Keratinocyte (primary cell): Measurements from ENCODE around the gene MAN1C1. TPM values are rescaled to one million over a fixed set of nuclear protein-coding genes. Genes with fewer than 3 reads are reported as not detected.

Experiments
- DNase-seq: peaks from one replicate; pipeline ENCODE4 v3.0.0-alpha.2; 2011; ENCODE audit warnings: low read depth, missing footprints, low spot score
- FAIRE-seq: peaks from 2 replicates; lab custom pipeline; 2011; peaks lifted over from hg19 to GRCh38; lab: Jason Lieb, UNC
- H2AFZ ChIP-seq: 2 replicates; pipeline ENCODE4 v1.6.0; 2012; ENCODE audit warnings: low read length, control low read depth, inconsistent platforms; ENCODE audit not compliant: control insufficient read depth
- H3K27ac ChIP-seq: 2 replicates; pipeline ENCODE4 v1.5.1; 2011; ENCODE audit warnings: low read length; ENCODE audit not compliant: control insufficient read depth, insufficient read depth
- H3K27me3 ChIP-seq: 3 replicates; pipeline ENCODE4 v1.6.0; 2011; ENCODE audit warnings: low read length; ENCODE audit not compliant: control insufficient read depth, insufficient read depth; ENCODE audit errors: extremely low read depth
- H3K36me3 ChIP-seq, 2 experiments: 2 replicates in 1 of 2; 3 replicates in 1 of 2; pipeline ENCODE4 v1.5.1; 2011; ENCODE audit warnings: low read length in 2 of 2, mild to moderate bottlenecking in 1 of 2; ENCODE audit not compliant: control insufficient read depth in 2 of 2, insufficient read depth in 2 of 2; ENCODE audit errors: extremely low read depth in 1 of 2
- H3K4me1 ChIP-seq: 3 replicates; pipeline ENCODE4 v1.5.1; 2011; ENCODE audit warnings: low read length; ENCODE audit not compliant: control insufficient read depth, insufficient read depth; ENCODE audit errors: extremely low read depth
- H3K4me2 ChIP-seq: 3 replicates; pipeline ENCODE4 v1.6.0; 2011; ENCODE audit warnings: low read depth, low read length; ENCODE audit not compliant: control insufficient read depth, insufficient read depth; ENCODE audit errors: extremely low read depth
- H3K4me3 ChIP-seq, 3 experiments: fragments of 200-600 bp in 1 of 3; sonication (generic) in 1 of 3; 2 replicates in 2 of 3; 3 replicates in 1 of 3; pipeline ENCODE4 v1.5.1; 2011 to 2016; ENCODE audit warnings: low read length in 3 of 3, mild to moderate bottlenecking in 3 of 3, control low read depth in 2 of 3, inconsistent platforms in 1 of 3, low read depth in 1 of 3, mixed read lengths in 1 of 3, mixed run types in 1 of 3, moderate library complexity in 1 of 3; ENCODE audit not compliant: control insufficient read depth in 2 of 3, insufficient read depth in 2 of 3; ENCODE audit errors: extremely low read depth in 1 of 3
- H3K79me2 ChIP-seq: 2 replicates; pipeline ENCODE4 v1.6.0; 2012; ENCODE audit warnings: low read length; ENCODE audit not compliant: control insufficient read depth, insufficient read depth
- H3K9ac ChIP-seq: 3 replicates; pipeline ENCODE4 v1.6.0; 2011; ENCODE audit warnings: low read length; ENCODE audit not compliant: control insufficient read depth, insufficient read depth; ENCODE audit errors: extremely low read depth
- H3K9me1 ChIP-seq: 3 replicates; pipeline ENCODE4 v1.6.0; 2011; ENCODE audit warnings: low read length; ENCODE audit not compliant: control insufficient read depth, insufficient read depth; ENCODE audit errors: extremely low read depth
- H3K9me3 ChIP-seq: 2 replicates; pipeline ENCODE4 v1.5.1; 2012; ENCODE audit warnings: low read depth, low read length; ENCODE audit not compliant: control insufficient read depth
- H4K20me1 ChIP-seq: 3 replicates; pipeline ENCODE4 v1.6.0; 2011; ENCODE audit warnings: low read length; ENCODE audit not compliant: control insufficient read depth, insufficient read depth; ENCODE audit errors: extremely low read depth
- EZH2 ChIP-seq: IDR thresholded peaks from one replicate; pipeline ENCODE4 v1.6.1; 2012; ENCODE audit warnings: inconsistent platforms, mild to moderate bottlenecking, low read length, moderate library complexity
- dilution Hi-C: fragments of 300-500 bp; cut with MboI; formaldehyde crosslinking; loops from one replicate; pipeline ENCODE4 v1.7.0; 2020; ENCODE audit warnings: low sequenced_read_pairs; ENCODE audit not compliant: extremely low pct_ligation_motif_present
- polyA plus RNA-seq, 5 experiments: library from polyadenylated mRNA; depleted of rRNA in 3 of 5; stranded (reverse) in 3 of 5; stranded (forward) in 1 of 5; unstranded in 1 of 5; fragments of >200 nt; gene quantifications; 1 replicate in 1 of 5; 2 replicates in 3 of 5; 3 replicates in 1 of 5; pipeline versions ENCODE4 v1.2.1 to v1.2.3, GENCODE V29; 2011 to 2012; ENCODE audit warnings: missing spikeins in 2 of 5, low read depth in 1 of 5, low replicate concordance in 1 of 5
- TF ChIP-seq, protein P1 (sequence below), 3 experiments: IDR thresholded peaks in 1 of 3; conservative IDR thresholded peaks in 1 of 3; optimal IDR thresholded peaks in 1 of 3; 2 replicates in 2 of 3; 3 replicates in 1 of 3; pipeline versions ENCODE3 to v1.5.1; 2011; ENCODE audit warnings: low read length in 3 of 3, mild to moderate bottlenecking in 3 of 3, moderate library complexity in 2 of 3, control low read depth in 1 of 3, inconsistent platforms in 1 of 3; ENCODE audit not compliant: insufficient read depth in 2 of 3; ENCODE audit errors: extremely low read depth in 1 of 3

MAN1C1 gene
- polyA plus RNA-seq, 1 donor (not counting 4 experiments of a cell fraction or from before 2014, with no cell fraction given) = 0.07 TPM

GRCh38 chr1:25737130-25737529 lies 120.5 kb downstream of the MAN1C1 start:
- no peak overlapping the region for H3K27ac ChIP-seq

GRCh38 chr1:25738499-25738898 lies 121.9 kb downstream of the MAN1C1 start:
- no peaks in the 10 kb centered on the region for H3K4me1 ChIP-seq
- H3K4me3 ChIP-seq = no peak overlapping the region
- dilution Hi-C loops = no loop called here
- no peaks in the 10 kb centered on the region for H3K27me3 ChIP-seq
- no peaks in the 10 kb centered on the region for H3K9me1 ChIP-seq
- DNase-seq (no peak), FAIRE-seq (no peak)
- no peak overlapping the region for H3K9ac ChIP-seq
- H3K27ac ChIP-seq = no peak overlapping the region
- H3K36me3 ChIP-seq = no peaks in the 10 kb centered on the region
- no peak overlapping the region for H3K4me2 ChIP-seq
- H4K20me1 ChIP-seq = no peaks in the 10 kb centered on the region
- TF ChIP-seq EZH2 = no peak
- TF ChIP-seq, protein P1, sequence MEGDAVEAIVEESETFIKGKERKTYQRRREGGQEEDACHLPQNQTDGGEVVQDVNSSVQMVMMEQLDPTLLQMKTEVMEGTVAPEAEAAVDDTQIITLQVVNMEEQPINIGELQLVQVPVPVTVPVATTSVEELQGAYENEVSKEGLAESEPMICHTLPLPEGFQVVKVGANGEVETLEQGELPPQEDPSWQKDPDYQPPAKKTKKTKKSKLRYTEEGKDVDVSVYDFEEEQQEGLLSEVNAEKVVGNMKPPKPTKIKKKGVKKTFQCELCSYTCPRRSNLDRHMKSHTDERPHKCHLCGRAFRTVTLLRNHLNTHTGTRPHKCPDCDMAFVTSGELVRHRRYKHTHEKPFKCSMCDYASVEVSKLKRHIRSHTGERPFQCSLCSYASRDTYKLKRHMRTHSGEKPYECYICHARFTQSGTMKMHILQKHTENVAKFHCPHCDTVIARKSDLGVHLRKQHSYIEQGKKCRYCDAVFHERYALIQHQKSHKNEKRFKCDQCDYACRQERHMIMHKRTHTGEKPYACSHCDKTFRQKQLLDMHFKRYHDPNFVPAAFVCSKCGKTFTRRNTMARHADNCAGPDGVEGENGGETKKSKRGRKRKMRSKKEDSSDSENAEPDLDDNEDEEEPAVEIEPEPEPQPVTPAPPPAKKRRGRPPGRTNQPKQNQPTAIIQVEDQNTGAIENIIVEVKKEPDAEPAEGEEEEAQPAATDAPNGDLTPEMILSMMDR (optimal IDR thresholded peaks at IDR 0.05 in 1 of 3, IDR thresholded peaks at IDR 0.05 in 1 of 3, conservative IDR thresholded peaks at IDR 0.05 in 1 of 3; ENCODE audit: extremely low read depth in 1 of 3, insufficient read depth in 2 of 3, low read length in 3 of 3) = no peak
- H3K79me2 ChIP-seq = no peaks in the 10 kb centered on the region
- no peak overlapping the region for H2AFZ ChIP-seq
- no peaks in the 10 kb centered on the region for H3K9me3 ChIP-seq

More at GRCh38 chr1:25737130-25737529, 120.5 kb downstream of the MAN1C1 start:
- H4K20me1 ChIP-seq = no peaks in the 10 kb centered on the region
- no peaks in the 10 kb centered on the region for H3K4me1 ChIP-seq
- H3K9ac ChIP-seq = no peak overlapping the region
- no peaks in the 10 kb centered on the region for H3K79me2 ChIP-seq
- DNase-seq (no peak), FAIRE-seq (no peak)
- TF ChIP-seq EZH2 = no peak
- TF ChIP-seq, protein P1 (optimal IDR thresholded peaks at IDR 0.05 in 1 of 3, IDR thresholded peaks at IDR 0.05 in 1 of 3, conservative IDR thresholded peaks at IDR 0.05 in 1 of 3; ENCODE audit: extremely low read depth in 1 of 3, insufficient read depth in 2 of 3, low read length in 3 of 3) = no peak
- no peaks in the 10 kb centered on the region for H3K9me3 ChIP-seq
- H3K4me2 ChIP-seq = no peak overlapping the region
- dilution Hi-C loops = no loop called here
- no peaks in the 10 kb centered on the region for H3K36me3 ChIP-seq
- no peaks in the 10 kb centered on the region for H3K27me3 ChIP-seq
- no peak overlapping the region for H2AFZ ChIP-seq
- H3K9me1 ChIP-seq = no peaks in the 10 kb centered on the region
- H3K4me3 ChIP-seq = no peak overlapping the region
